Hematopoietic multipotent progenitor cell treated with erythropoietin and hydrocortisone succinate and interleukin-3 and kit ligand, for 15 days (in vitro differentiated cells): Measurements from ENCODE around the gene IL1F10.

Experiments
- DNase-seq: peaks from one replicate; pipeline ENCODE4 v3.0.0-alpha.2; 2015; ENCODE audit warnings: low spot score

IL1F10 gene

DNA sequence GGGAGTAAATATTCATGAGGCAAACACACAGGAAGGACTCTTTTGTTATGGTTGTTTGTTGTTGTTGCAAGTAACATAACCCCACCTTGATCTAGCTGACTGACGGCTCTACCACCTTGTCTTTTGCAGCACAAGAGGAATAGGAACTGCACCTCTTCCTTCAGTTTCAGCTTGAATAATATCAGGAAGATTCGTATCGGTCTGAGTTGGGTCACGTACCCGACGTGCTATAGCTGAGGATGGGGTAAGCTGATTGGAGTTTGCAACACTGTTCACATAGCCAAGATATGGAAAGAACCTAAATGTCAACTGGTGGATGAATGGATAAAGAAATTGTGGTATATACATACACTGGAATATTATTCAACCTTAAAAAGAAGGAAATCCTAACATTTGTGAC lies 45.1 kb downstream of the IL1F10 start:
- no peak for DNase-seq

DNA sequence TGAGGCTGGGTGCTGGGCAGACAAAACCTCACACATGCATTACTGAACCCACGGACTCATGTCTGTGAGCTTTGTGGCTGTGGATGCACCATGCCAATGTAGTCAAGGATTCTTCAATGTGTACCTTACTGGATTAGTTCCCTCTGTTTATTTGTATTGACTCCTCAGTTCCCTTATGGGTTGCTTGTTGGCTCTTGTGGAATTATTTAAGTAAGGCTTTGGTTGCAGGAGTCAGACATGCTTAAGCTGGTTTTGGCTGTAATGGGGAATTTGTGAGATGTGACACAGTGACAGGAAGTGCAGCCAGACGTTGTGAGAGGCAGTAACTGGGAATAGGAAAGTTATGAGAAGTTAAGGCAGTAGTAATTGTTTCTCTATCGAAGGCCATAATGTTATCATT lies 46.0 kb downstream of the IL1F10 start:
- no peak for DNase-seq

DNA sequence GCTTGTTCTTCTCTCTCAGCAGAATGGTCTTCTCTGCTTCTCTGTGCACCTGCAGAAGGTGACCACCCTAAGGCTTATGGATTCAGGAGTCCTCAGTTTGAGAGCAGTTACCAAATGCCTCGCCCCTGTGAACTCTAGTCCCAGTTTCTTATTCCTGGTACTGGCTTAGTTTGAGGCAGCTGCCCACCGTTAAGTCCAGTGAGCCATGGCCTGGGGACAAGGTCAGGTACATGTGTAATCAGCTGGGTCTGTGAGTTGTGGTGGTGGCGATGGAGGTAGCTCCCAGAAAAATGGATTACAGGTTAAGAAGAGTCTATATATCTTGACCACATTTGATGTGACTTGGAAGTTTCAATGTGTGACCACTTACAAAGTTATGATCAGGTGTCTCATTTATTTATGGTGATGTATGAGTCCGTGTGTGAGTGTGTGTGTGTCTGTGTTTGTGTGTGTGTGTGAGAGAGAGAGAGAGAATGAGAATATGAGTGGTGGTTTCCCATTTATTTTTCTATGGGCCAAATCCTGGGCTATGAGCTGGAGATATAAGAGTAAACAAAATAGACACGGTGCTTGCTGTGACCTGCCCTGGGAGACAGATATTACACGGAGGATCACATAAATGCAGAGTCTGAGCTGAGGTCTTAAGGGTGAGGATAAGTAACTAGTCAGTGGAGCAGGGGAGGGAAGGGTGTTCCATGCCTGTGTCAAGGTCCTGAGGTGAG lies 46.6 kb downstream of the IL1F10 start:
- DNase-seq = no peak

DNA sequence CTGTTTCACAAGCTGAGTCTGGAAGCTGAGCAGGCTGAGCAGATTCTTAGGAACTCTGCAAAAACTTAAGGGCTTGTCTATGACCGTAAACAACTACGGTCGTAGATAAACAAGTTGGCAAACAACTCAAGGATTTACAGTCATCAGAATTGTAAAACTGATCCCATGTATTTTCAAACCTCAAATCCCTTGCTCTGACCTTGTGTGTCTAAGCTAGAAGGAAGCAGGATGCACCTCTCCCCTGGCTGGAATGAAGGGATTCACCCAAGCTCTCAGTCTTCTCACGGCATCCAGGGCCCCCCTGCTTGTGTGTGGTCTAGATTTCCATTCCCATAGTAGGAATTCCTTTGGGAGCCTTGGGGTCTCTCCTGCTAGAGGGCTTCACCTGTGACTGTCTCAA lies 47.2 kb downstream of the IL1F10 start:
- no peak for DNase-seq

DNA sequence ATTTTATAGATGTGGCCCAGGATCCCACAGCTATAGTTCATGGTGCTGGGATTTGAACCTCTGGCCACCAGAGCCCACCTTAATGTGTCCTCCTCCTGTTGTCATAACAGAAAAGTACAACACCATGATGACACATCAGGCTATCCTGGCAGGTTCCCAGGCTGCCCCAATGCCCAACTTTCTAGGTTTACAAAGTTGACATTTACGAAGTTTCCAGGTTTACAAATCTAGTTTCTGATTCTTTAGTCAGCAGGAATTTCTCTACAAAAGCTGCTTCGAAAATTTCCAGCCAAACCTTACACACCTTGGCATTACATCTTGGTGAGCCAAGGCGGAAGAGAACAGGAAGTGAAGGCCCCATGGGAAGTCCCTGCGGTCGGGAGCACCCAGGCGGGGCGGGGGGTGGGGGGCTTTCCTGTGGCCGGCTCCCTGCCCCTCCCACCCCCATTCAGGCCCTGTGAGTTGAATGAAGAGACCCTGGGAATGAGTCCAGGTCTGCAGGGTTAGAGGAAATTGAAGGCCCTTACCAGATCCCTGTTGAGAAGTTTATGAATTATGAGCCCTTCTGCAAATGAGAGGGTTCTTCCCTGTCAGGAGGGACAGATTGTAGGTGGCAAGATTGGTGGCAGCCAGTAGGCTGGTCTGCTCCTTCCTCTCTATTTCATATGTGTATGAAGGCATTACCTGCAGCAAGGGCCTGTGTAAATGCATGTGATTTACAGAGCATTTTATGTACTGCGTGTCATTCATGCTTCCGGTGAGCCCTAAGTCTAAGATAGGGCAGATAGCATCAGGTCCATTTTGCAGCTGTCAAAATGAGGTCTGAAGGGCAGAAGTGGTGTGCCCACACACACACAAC lies 48.6 kb downstream of the IL1F10 start:
- DNase-seq = no peak

DNA sequence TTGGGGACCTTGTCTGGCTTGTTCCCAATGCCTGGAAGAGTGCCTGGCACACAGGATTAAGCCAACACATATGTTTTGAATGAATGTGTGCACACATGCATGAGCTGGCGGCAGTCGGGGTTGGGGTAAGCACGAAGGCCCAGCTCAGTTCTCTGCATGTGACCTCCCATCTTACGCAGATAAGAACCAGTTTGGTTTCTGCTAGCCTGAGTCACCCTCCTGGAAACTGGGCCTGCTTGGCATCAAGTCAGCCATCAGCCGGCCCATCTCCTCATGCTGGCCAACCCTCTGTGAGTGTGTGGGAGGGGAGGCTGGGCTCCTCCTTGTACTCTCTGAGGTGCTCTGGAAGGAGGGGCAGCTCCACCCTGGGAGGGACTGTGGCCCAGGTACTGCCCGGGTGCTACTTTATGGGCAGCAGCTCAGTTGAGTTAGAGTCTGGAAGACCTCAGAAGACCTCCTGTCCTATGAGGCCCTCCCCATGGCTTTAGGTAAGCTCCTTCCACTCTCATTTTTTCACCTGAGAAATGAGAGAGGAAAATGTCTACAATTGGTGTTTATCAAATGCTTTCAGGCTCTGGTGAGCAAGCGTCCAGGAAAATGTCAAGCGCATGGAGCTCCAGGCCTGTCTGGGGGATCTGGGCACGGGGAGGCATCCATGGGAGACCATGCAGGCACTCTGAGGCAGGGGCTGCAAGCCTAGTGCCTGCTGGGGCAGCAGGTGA lies 49.9 kb downstream of the IL1F10 start:
- DNase-seq = peak; percentile 94

DNA sequence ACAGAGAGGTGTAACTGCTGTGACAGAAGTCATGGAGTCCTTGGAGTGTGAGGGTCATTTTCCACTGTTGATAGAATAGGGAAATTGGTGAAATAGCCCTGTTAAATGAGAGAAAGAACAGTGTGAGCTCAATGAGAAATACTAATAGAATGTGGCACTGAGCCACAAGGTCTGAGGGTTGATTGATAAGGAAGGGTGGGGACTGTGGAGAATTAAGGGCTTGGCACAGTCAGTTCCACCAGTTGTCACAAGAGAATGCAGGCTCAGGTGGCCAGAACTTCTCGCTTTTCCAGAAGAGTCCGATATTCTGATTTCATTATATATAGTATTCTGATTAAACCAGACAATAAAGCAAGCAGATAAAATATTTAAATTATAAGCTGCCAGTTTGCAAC lies 50.5 kb downstream of the IL1F10 start:
- peak; percentile 67 for DNase-seq

DNA sequence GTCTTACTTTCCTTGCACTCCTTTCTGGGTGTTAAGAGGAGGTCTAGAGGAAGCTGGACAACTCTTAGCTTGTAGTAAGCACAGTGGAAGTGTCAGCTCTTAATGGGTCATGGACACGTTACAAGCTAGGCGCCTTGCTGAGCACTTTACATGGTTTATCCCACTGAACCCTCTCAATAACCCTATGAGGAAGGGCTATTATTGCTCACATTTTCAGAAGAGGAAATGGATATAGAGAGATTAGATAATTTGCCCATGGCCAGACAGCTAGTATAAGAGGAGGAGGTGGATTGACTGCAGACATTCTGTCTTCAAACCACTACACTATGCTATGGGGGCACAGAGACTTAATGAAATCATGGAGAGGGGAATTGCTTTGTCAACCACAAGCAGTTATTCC lies 51.3 kb downstream of the IL1F10 start:
- DNase-seq = no peak

DNA sequence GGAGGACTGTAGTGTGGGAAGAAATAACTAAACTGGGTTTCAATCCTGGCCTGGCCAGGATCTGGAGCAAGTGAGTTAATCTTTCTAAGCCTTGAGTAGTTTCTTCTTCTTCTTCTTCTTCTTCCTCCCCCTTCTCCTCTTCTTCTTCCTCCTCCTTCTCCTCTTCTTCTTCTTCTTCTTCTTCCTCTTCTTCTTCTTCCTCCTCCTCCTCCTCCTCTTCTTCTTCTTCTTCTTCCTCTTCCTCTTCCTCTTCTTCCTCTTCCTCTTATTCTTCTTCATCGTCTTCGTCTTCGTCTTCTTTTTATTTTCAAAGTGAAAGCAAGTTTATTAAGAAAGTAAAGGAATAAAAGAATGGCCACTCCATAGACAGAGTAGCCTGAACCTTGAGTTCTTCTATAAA lies 53.1 kb downstream of the IL1F10 start:
- no peak for DNase-seq

DNA sequence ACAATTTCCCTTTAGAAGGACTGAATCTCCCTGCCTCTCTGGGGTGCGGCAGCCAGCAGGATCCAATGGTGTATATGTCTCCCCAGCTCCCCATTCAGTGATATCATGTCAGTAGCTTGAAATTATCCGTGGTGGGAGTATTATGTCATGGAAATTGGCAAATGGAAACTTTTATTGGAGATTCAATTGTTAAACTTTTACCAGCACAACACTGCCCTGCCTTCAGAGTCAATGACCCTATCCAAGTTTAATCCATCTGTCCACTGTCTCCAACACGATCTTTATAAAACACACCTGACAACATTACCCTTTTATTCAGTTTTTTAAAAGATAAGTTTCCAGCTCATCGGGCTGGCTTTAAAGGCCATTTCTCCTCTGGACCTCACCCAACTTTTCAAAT lies 54.6 kb downstream of the IL1F10 start:
- DNase-seq = no peak

DNA sequence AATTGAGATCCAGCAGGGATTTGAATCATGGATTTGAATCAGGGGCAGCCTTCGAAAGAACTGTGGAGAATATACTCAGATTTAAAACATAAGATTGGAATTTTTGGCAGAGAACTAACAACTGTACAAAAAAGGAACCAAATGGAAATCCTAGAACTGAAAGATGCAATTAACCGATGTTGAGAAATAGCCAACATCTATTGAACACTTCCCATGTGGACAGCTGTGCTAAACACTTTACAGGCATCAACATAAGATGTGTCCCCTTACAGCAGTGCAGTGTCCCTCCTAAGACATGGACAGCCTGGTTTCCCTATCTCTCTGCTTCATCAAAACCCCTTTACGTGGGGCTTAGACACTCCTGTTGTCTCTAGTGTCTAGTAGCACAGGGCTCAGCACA lies 56.0 kb downstream of the IL1F10 start:
- no peak for DNase-seq

DNA sequence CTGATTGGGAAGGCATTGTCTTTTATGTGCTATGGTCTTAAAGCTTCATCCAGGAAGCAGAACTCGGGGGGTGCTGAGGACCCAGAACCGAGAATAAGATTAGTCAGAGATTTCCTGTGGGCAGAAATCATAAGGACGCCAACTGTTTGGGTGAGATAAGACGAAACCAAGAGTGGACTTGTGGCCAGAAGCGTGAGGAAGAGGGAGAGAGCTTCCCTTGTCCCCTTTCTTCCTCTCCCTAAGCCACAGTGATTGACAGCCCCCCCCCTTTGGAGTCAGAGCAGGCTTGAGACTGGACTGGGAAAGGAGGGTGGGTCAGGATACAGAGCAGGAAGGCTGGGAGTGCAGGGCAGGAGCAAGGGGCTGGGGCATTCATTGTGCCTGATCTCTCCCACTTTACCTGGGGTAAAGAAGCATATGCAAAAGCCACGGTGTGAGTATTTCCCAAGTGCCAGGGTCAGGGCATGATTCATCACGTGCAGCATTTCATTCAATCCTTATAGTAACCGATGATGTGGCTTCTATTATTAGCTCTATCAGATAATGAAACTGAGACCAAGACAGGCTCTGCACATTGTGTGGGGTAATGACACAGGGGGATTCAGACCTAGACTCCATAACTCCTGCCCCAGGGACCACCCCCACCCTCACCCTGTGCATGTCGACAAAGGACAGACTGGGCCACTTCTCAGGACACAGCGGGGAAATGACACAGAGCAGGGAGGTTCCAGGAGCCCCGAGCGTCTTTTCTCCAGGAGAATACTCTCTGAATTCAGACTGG lies 56.6 kb downstream of the IL1F10 start:
- no peak for DNase-seq
